T1000 (cell line): Measurements from ENCODE around the gene NFIA.

ENCODE experiments used
- DNase-seq: peaks from one replicate; lab custom pipeline; 2025; ENCODE audit warnings: mixed read lengths; lab: John Stamatoyannopoulos, UW

The NFIA gene

DNA sequence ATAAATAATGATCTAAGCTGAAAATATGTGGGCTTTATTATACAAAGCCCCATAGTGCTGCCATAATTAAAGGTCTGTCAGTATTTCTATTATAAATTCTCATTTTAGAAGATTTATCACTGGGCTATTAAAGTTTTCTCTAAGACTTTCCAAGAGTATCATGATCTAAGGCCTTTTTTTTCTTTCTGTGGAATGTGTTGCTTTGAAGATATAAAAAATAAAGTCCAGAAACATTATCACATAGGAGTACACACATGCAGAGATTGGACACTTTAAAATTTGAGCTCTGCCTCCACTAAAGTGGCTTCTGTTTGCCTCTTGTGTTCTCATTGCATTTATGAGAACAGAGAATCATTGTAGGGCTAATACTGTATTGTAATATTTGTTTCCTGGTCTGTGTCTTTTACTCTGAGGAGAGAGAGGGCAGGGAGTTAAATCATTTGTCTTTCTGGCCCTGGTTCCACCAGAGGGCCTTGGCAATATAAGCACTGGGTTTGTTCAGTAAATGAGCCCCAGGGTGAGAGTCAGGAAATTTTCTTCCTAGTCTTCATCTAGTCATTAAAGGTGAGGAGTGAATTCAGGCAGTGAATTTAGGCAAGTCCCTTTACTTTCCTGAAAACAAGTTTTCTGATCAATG lies 70.2 kb downstream of the NFIA start:
- DNase-seq: no peak

DNA sequence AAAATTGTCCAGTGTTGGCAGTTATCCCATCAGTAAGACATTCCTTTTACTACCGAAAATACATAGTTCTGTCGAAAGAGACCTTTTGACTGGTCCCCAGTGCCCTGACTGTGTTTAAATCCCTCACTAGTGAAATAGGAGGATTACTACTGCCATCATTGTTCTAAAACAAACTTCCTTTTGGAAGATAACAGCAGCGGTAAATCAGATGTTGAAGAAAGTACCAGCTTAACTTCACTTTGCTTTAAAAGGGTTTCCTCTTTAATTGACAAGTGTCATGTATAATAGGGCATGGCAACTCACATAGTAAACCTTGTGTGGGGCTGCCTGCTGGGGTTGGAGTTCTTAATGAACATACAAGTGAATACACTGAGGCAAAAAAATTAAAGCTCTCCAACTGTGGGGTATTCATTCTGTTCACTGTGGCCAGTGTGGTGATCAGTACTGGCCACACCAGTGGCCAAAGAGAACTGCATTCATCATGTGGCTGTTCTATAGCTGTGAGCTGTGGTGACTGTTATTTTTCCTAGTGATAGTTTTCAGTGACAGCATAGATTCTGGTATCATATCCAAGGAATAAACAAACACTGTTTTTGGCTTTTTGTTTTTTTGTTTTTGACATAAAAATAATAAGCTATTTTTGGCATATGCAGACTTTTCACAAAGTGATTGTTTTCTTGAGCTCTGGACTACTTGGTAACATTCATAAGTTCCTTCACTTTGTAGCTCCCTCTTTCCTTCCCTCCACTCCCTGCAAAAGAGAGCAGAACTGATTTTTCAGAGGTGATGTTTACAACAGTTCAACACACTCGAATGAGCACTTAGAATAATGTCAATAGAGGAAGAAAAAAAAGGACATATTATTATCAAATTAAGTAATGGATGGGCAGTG lies 74.5 kb downstream of the NFIA start:
- no peak for DNase-seq

DNA sequence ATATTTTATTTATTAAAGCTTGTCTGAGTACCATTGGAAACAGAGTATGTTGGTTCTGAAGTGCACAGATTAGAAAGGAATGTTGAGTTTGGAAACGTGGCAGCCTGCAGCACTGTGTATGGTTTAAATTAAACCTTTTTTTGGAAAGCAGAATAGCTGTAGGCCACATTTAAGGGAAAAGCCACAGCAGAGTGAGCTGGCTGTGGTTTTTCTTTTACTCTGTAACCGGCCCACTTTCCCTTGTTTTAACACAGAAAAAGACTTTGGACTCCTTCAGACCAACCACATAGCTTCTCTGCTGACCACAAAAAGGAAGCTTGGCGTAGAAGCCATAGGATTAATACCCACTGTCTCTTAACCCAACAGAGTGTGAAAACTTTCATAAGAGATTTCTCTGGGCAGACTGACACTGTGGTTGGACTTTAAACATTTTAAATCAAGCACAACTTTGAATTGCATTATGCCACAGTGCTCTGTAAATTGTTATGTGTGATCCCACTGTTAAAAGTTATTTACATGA lies 75.2 kb downstream of the NFIA start:
- DNase-seq: no peak

DNA sequence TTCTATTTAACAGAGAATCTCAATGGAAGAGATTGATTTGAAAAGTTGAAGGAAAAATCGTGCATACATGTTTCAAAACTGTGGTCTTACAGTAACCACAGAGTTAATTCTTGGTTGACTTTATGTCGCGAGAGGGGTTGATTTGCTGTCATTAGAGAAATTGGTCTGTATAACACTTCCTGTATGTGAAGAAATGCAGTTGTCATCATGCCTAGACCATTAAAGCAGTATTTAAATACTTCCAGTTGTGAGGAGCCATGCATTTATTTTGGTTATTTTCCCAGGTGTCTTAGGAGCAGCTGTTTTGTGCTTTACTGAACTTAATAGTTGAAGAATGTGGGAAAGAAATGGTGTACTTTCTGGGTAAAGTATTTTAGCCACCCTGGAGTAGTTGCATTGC lies 76.2 kb downstream of the NFIA start:
- no peak for DNase-seq

DNA sequence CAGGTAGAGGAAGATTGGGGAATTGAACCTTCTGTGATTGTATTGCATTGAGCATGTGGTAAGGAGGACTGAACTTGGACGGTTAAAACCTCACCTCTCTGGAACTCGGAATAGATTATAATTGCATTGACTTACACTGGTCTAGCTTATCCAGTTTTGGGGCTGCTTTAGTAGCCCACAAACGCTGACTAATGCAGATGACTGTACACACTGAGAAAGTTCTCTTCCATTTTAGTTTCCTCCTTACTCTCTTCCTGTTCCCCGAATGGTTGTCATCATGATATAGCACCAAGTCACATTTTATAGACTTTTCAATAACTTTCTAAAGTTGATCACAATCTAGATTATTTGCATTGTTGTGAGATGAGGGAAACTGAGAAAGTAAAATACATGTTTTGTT lies 78.2 kb downstream of the NFIA start:
- no peak for DNase-seq

DNA sequence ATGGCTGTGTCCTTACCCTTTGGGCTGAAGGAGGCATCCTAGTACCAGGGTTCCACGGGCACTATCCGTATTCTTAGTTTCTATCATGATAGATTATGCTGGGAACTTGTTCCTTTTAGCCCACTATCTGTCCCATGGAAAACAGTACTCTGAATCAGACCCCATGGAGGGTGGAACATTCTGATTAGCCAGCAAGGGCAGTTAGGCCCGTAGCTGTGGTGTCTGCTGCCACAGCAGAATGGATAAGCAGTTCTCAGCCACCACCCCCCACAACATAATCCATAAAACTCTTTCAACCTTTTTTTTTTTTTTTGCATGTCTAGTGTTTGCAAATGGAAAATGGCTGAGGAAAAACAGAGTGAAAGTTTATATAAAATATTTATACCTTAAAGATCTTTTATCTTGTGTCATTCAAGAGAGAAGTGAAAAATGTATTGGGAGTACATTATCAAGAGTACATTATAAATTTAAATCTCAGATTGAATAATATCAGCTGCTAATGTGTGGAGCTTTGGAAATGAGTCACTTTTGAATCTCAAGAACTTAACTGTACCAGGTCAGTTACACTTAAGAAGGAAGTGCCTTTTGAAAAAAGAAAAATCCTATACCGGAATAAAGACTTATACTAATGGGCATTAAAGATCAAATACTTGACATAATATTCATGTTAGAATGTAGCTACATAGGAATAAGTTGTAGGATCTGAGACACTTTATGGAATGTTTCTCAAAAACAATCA lies 80.3 kb downstream of the NFIA start:
- no peak for DNase-seq

DNA sequence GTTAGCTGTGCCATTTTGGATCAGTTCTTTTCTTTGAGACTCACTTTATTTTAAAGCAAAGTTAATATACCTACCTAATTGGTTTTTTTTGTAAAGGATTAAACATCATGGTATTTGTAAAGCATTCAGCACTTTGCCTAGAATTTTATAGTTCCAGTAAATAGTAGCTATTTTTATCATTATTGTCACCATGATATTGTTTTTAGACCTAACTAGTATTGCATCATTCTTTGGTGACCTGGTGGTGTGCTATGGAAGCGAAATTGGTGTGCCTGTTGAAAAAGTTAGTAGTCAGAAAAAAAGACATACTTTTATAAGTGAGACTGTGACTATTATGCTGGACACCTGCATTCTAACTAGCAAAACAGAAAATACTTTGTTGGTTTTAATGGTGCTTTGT lies 81.0 kb downstream of the NFIA start:
- no peak for DNase-seq

DNA sequence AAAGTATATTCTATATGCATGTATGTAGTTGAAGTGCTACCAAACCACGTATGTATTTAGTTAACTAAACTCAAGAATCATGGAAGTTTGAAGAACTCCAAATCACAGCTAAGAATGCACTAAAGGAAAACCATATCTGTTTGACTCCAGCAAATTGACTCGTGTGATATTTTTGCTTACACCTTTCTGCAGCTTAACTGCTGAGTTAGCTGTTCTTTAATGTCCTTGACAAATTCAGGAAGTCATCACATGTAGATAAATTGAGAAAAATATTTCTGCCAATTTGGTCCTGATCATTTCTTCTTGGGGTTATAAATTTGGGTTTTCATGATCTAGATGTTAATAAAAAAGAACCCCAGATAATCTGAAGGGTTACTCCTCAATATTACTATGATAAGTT lies 83.0 kb downstream of the NFIA start:
- DNase-seq: no peak

DNA sequence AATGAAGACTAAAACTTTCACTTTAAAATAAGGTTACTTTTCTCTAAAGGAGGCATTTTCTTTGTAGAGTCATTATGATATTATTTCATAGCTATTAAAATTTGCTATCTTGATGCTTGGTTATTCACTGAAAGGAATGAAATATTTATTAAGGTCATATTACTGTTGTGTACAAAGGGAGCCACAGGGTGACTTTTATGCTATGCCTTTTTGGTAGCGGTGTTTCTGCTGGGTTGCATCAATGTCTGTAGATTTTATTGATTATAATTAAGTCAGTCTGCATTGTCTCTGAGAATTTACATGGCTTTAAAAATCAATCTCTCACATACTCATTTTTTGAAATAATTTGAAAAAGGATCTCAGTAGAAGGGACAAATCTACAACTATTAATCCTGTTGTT lies 84.9 kb downstream of the NFIA start:
- DNase-seq: no peak

DNA sequence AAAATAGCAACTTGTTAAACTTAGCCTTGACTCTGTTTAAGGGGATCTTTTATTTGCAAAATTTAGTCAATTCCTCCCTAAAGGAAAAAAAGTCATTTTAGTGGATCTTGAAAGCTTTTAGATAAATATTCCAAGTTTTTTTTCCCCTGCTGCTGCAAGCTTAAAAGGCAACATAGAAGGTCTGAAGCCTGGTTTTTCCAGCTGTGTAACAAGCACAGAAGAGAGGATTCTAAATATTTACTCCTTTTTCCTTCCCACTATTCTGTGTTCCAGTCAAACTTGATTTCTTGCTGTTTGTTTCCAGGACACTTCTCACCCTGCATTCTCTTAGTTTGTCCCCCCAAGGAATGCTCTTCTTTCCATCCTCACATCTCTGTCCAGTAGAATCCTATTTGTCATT lies 86.7 kb downstream of the NFIA start:
- DNase-seq: no peak

DNA sequence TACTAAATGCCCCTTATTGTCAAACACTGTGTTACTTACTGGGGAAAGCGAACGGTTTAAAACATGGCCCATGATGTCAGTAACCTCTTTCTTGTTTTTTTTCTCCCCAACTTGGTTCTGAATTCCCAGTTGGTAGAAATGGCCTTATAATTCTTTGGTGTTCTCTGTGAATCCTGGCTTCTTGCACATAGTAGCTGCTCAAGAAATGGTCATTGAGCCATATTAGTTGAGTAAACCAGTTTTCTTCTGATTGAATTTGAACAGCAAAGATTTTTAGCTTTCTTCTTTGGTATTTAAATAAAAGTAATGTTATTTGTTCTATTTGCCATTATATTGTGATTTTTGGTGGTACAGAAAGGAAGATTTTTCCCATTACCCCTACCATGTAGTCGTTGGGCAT lies 87.3 kb downstream of the NFIA start:
- DNase-seq: no peak

DNA sequence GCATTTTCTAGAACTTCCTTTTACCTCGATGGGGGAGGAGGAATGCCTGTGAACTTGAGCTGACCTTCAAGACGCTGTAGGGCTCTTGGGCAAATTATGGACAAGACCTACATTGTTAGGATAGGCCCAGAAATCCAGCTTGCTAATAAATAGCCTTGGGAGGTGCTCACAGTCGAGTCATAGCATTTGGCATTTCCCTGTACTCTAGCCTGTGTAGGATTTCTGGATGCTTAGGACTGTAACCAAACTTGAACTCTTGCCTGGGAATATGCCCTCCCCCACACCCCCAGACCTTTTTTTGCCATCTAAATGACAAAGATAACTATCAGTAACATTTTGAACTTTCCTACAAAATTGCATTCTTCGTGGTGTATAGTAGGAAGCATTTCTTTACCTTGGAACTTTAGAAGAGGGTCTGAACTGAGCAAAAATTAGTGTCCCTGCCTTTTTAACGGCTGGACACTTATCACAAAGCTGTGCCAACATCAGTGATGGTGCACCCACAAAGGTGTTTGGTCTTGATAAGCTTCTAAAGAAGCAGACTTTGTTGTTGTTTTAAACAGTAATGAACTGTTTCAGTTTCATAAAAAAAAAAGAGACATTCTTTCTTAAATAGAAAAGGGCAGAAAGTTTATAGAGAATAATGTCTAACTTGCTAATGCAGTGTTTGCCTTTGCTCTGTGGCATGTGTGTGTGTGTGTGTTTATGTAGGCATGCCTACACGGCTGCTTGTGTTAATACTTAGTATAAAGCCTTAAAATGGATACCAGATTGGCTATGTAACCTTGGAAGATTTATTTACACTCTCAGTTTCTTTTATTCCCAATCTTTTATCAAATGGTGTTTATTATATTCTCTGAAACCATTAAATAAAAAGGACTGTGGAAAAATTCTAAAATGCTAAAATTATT lies 88.2 kb downstream of the NFIA start:
- no peak for DNase-seq

DNA sequence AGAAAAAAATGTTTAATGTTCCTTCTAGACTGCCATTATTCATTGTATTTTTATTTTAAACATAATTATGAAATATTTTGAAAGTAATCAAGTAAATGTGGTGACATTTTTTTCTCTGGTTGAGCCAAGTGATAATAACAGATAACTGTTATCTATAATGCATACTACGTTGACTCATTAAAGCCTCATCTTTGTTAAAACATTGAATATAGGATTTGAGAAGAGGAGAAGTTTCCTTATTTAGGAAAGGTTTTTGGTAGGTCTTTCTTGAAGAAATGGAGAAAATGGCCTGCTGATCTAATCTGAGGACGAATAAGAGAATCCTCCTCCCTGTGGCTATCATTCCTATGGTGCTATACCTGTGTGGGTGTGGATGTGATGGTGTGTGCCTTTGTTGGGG lies 89.0 kb downstream of the NFIA start:
- no peak for DNase-seq

DNA sequence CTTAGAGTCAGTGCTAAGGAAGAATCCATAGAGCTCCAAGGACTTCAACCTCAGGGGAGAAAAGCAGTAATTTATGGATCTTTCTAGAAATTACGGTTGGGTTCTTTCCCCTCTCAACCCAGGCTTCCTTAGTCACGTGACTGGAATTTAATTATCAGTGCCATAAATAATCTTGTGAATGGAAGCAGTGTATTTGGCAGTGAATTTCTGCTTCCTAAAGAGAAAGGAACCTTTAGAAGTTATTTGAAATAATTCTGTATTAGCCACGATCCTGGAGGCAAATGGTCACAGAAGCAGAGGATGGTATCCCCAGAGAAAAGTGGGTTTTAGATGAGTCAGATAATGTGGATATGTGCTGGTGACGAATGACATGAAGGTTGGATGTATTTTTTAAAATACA lies 89.6 kb downstream of the NFIA start:
- no peak for DNase-seq

DNA sequence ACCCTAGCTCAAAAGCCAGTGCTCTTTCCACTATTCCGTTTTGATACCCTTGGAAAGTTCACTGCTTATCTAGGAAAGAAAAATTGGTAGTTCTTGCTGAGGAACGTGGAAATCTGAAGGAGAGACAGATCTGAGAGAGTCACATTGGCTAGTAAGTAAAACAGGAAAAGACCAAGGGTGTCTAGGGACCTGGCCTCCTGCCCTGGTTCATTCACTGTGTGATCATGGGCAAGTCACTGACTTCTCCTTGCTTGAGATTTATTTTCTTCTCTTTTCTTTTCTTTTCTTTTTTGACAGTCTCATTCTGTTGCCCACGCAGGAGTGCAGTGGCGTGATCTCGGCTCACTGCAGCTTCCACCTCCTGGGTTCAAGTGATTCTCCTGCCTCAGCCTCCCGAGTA lies 90.8 kb downstream of the NFIA start:
- no peak for DNase-seq

DNA sequence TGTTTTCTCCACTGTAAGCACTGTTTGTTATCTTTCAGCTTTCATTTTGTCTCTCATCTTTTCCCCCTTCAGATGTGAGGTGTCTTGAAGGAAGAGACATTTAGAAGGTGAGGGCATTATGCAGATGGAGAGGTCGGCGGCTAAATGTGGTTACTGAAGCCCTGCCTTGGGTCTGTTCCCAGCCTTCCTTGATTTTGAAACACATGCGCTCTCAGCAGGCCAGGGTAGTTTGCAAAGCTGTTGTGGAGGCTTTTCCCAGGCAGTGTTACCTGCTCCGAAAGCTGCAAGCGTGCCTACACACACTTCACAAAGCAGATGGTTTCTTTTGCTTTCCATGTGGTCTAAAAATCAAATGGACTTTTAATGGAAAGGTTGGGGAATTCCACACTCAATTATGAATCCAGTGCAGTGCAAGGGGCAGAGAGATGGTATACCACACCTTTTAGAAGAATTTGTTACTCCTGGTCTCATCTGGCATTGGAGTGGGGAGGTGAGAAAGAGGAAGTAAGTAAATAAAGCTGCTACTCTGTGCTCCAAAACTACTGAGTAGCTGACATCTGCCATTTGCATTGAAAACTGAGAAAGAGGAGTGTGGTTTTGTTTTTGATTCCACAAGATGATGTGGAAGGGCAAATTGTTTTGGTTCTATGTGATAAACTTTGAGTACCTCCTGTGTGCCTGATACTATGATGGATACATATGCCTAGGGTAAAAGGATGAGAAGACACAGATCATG lies 91.9 kb downstream of the NFIA start:
- no peak for DNase-seq

DNA sequence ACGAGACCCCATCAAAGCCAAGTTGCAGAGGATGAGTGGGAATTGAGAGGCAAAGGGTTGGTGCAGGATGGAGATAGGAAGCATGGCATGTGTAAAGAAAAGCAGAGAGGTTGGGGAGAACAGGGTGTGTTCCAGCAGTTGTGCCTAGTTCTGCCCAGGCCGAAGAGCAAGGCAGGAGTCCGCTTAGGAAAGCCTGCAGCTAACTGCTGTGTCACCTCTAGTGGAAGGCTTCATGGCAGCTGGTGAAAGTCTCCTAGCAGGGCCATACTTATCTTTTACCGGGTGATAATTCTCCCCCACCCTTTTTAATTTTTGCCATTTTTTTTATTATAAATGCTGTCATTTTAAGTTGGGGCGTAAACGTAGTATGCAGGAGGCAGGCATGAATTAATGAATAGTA lies 93.6 kb downstream of the NFIA start:
- DNase-seq: no peak

DNA sequence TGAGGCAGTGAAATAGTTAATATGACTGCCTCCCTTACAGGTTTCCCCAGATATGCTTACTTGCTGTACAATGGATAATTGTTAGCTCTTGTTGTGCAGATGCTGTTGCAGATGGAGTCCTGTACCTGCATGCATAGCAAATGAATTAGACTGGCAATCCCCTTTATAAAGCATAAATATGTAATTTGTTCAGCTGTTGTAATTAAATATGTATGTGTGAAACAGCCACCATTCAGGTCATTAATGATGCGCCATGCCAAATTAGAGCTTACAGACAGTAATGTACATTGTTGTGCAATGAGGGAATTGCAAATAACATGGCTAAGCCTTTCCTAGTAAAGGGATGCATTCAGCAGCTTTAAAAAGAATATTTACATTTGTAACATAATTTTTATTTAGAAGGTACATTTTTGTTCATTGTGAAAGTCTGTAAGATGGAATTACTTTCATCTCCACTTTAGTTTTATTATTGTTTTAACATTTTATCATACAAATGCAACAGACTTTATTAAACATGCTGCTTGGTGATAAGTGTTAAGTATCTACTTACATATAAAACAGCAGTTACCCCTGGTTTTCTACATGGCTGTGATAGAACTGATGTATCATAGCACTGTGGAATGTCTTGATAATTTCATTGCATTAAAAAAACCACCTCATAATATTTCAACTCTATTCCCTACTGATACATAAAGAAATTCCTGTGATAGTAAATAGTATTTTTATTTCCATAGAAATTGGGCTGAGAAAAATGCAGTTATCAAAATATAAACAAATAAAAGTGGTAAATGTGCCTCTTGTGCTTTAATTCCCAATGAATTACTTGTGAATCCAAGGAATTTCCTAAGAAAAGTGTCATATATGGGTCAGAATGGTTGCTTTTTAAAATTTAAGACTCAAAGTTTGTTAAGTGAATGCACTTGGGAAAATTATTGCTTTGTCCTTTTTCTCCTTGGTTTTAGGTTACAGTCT lies 99.0 kb downstream of the NFIA start:
- no peak for DNase-seq

DNA sequence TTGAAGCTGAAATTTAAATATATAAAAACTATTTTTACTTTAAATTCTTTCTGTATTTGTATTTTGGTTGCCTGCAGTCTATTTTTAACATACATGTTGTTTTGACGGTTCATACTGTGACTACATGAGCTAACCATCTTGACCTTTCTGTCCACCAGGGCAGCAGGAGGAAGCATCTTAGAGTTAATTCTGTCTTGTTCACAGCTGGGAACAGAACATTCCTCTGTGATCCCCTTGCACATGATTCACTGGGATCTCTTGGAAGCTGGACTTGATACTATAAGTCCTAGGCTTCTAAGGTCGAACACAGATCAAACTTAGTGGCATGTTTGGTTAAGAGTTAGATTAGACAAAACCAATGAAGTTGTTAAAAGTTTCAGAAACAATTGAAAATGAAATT lies 99.7 kb downstream of the NFIA start:
- DNase-seq: no peak

DNA sequence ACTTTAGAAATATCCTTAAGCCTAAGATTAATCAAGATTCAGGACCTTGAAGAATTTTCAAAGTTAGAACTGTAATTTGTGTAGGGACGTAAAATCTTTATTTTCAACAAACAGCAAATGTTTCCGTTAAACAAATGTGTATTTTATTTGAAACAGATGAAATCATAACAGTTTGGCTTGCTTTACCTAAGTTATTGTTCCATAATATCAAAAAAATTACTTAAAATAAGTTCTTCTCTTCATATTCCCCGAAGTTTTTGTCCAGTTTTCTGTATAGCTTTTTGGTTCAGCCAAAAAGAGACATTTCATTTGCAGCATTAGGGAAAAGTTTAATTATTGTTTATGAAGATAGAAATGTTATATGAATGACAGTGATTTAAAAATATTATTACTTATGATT lies 100.1 kb downstream of the NFIA start:
- no peak for DNase-seq
